HCT116 (cell line): ENCODE data around the gene NEURL1B.

Experiments
- CEBPB ChIP-seq: IDR thresholded peaks from 2 replicates; pipeline ENCODE4 v1.6.1; 2012; ENCODE audit warnings: low read depth
- CTCF ChIP-seq, 3 experiments: fragments of 200-600 bp in 1 of 3; sonication (generic) in 1 of 3; IDR thresholded peaks in 2 of 3; conservative IDR thresholded peaks in 1 of 3; 2 replicates each; pipeline ENCODE4 v1.5.1; 2012 to 2017; ENCODE audit warnings: low read depth in 2 of 3, low read length in 2 of 3, antibody characterized with exemption in 1 of 3, borderline replicate concordance in 1 of 3, control low read depth in 1 of 3, mild to moderate bottlenecking in 1 of 3, mixed read lengths in 1 of 3, mixed run types in 1 of 3, moderate library complexity in 1 of 3; ENCODE audit not compliant: insufficient read depth in 1 of 3

- no peak for TF ChIP-seq CEBPB
- TF ChIP-seq CTCF (IDR thresholded peaks at IDR 0.05 in 2 of 3, conservative IDR thresholded peaks at IDR 0.05 in 1 of 3; ENCODE audit: borderline replicate concordance in 1 of 3, insufficient read depth in 1 of 3, low read depth in 2 of 3, low read length in 2 of 3) = no peak
Measured at GRCh38 chr5:172720655-172721054, 79.6 kb downstream of the NEURL1B start.
